Measurements from ENCODE around the gene TEX26.

- no peak for TF ChIP-seq CEBPB (IDR thresholded peaks at IDR 0.05)
- TF ChIP-seq RAD21 (IDR thresholded peaks at IDR 0.05; ENCODE audit: low read depth), result no peak
- no peak for TF ChIP-seq CREB1 (IDR thresholded peaks at IDR 0.05; ENCODE audit: low read depth)
- no peak for TF ChIP-seq NFIC (IDR thresholded peaks at IDR 0.05)
- no peak for TF ChIP-seq REST (IDR thresholded peaks at IDR 0.05; ENCODE audit: low read depth)
- no peak for TF ChIP-seq ZBTB7A (IDR thresholded peaks at IDR 0.05; ENCODE audit: low read depth)
- no peak for TF ChIP-seq TCF12 (IDR thresholded peaks at IDR 0.05; ENCODE audit: low read depth)
- no peak for TF ChIP-seq EP300 (IDR thresholded peaks at IDR 0.05; ENCODE audit: borderline replicate concordance)
- TF ChIP-seq TAF1 (IDR thresholded peaks at IDR 0.05; ENCODE audit: low read depth), result no peak
- no peak for TF ChIP-seq TEAD4 (IDR thresholded peaks at IDR 0.05)
Observed at GRCh38 chr13:30934803-30935202, 2.3 kb downstream of the TEX26 start.

All from Ishikawa (cell line).